HepG2 (cell line): ENCODE measurements around the gene MYL6B.

Source experiments
- EZH2 ChIP-seq: conservative IDR thresholded peaks from 2 replicates; pipeline ENCODE4 v1.6.1; 2012; ENCODE audit warnings: mild to moderate bottlenecking, low read depth, low read length, moderate library complexity
- KAT7 ChIP-seq: IDR thresholded peaks from 2 replicates; pipeline ENCODE4 v1.6.1; 2018; ENCODE audit warnings: borderline replicate concordance, missing compliant biosample characterization
- SMC3 ChIP-seq: IDR thresholded peaks from 2 replicates; pipeline ENCODE4 v1.6.1; 2011; ENCODE audit warnings: low read length, improper control_type of control experiment
- TF ChIP-seq, protein P1 (sequence below): sonication (generic); formaldehyde crosslinking; IDR thresholded peaks from 2 replicates; pipeline ENCODE4 v1.4.0; 2020; ENCODE audit warnings: missing genetic modification reagents
- TF ChIP-seq, protein P2 (sequence below): IDR thresholded peaks from 2 replicates; pipeline ENCODE4 v1.6.1; 2016; ENCODE audit warnings: missing compliant biosample characterization, missing genetic modification reagents, borderline replicate concordance
- TF ChIP-seq, protein P3 (sequence below): IDR thresholded peaks from 2 replicates; pipeline ENCODE4 v1.6.1; 2016
- TF ChIP-seq, protein P4 (sequence below): fragments of 450-650 bp; IDR thresholded peaks from 2 replicates; pipeline ENCODE4 v1.6.1; 2016
- TF ChIP-seq, protein P5 (sequence below): sonication (generic); formaldehyde crosslinking; conservative IDR thresholded peaks from 2 replicates; pipeline ENCODE4 v1.4.0; 2020; ENCODE audit warnings: missing genetic modification reagents

DNA sequence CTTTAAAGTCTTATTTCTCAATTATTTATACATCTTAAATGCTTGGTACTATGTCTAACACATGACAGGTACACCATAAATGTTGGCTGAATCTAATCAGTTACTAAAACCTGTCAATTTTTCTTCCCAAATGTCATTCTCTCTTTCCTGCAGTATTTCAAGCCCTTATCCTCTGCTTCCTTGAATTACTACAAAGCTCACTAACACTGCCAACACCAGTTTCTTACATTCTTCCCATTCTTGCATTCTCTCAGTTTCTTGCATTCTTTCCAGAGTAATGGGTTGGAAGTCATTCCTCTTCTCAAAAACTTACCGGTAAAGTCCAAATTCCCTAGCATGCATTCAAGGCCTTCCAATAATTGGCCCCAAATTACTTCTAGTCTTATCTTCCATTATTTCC, 46.4 kb downstream of the MYL6B start:
- TF ChIP-seq, protein P1, sequence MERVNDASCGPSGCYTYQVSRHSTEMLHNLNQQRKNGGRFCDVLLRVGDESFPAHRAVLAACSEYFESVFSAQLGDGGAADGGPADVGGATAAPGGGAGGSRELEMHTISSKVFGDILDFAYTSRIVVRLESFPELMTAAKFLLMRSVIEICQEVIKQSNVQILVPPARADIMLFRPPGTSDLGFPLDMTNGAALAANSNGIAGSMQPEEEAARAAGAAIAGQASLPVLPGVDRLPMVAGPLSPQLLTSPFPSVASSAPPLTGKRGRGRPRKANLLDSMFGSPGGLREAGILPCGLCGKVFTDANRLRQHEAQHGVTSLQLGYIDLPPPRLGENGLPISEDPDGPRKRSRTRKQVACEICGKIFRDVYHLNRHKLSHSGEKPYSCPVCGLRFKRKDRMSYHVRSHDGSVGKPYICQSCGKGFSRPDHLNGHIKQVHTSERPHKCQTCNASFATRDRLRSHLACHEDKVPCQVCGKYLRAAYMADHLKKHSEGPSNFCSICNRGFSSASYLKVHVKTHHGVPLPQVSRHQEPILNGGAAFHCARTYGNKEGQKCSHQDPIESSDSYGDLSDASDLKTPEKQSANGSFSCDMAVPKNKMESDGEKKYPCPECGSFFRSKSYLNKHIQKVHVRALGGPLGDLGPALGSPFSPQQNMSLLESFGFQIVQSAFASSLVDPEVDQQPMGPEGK (CRISPR knock-in tag): no peak
- TF ChIP-seq, protein P2, sequence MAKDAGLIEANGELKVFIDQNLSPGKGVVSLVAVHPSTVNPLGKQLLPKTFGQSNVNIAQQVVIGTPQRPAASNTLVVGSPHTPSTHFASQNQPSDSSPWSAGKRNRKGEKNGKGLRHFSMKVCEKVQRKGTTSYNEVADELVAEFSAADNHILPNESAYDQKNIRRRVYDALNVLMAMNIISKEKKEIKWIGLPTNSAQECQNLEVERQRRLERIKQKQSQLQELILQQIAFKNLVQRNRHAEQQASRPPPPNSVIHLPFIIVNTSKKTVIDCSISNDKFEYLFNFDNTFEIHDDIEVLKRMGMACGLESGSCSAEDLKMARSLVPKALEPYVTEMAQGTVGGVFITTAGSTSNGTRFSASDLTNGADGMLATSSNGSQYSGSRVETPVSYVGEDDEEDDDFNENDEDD (CRISPR knock-in tag): no peak
- no peak for TF ChIP-seq EZH2
- TF ChIP-seq KAT7 (CRISPR knock-in tag): no peak
- TF ChIP-seq, protein P3, sequence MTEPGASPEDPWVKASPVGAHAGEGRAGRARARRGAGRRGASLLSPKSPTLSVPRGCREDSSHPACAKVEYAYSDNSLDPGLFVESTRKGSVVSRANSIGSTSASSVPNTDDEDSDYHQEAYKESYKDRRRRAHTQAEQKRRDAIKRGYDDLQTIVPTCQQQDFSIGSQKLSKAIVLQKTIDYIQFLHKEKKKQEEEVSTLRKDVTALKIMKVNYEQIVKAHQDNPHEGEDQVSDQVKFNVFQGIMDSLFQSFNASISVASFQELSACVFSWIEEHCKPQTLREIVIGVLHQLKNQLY: no peak
- no peak for TF ChIP-seq SMC3
- TF ChIP-seq, protein P4, sequence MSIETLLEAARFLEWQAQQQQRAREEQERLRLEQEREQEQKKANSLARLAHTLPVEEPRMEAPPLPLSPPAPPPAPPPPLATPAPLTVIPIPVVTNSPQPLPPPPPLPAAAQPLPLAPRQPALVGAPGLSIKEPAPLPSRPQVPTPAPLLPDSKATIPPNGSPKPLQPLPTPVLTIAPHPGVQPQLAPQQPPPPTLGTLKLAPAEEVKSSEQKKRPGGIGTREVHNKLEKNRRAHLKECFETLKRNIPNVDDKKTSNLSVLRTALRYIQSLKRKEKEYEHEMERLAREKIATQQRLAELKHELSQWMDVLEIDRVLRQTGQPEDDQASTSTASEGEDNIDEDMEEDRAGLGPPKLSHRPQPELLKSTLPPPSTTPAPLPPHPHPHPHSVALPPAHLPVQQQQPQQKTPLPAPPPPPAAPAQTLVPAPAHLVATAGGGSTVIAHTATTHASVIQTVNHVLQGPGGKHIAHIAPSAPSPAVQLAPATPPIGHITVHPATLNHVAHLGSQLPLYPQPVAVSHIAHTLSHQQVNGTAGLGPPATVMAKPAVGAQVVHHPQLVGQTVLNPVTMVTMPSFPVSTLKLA: no peak
- TF ChIP-seq, protein P5, sequence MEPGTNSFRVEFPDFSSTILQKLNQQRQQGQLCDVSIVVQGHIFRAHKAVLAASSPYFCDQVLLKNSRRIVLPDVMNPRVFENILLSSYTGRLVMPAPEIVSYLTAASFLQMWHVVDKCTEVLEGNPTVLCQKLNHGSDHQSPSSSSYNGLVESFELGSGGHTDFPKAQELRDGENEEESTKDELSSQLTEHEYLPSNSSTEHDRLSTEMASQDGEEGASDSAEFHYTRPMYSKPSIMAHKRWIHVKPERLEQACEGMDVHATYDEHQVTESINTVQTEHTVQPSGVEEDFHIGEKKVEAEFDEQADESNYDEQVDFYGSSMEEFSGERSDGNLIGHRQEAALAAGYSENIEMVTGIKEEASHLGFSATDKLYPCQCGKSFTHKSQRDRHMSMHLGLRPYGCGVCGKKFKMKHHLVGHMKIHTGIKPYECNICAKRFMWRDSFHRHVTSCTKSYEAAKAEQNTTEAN (CRISPR knock-in tag): no peak
